ENCODE measurements around the gene NFE2L2.

NFE2L2 gene

GRCh38 chr2:177246000-177246399 lies 18.5 kb downstream of the NFE2L2 start:
- peak; percentile 40 to 77 for DNase-seq (ENCODE audit: low spot score in 2 of 2)
- in situ Hi-C loops (cut with MboI; ENCODE audit: low sequenced_read_pairs): no loop called here
- Histone ChIP-seq H3K36me3 (replicated peaks) (no peaks in the 10 kb centered on the region), H3K4me1 (peaks cover 50% of the 10 kb centered on the region), H3K27me3 (ENCODE audit: low read depth) (no peaks in the 10 kb centered on the region), H3K4me3 (no peak overlapping the region), H3K9me3 (no peaks in the 10 kb centered on the region)

GRCh38 chr2:177245010-177245422 lies 19.5 kb downstream of the NFE2L2 start:
- Histone ChIP-seq H3K36me3 (replicated peaks) (no peaks in the 10 kb centered on the region), H3K4me3 (no peak overlapping the region), H3K4me1 (peaks cover 57% of the 10 kb centered on the region), H3K27me3 (ENCODE audit: low read depth) (no peaks in the 10 kb centered on the region), H3K9me3 (no peaks in the 10 kb centered on the region)
- peak; percentile 62 to 76 for DNase-seq (ENCODE audit: low spot score in 2 of 2)
- in situ Hi-C loops (cut with MboI; ENCODE audit: low sequenced_read_pairs): no loop called here

GRCh38 chr2:177244244-177244771 lies 20.2 kb downstream of the NFE2L2 start:
- no peaks in the 10 kb centered on the region for H3K9me3 ChIP-seq
- H3K4me1 ChIP-seq: peaks cover 57% of the 10 kb centered on the region
- H3K4me3 ChIP-seq: no peak overlapping the region
- no peaks in the 10 kb centered on the region for H3K36me3 ChIP-seq (replicated peaks)
- H3K27me3 ChIP-seq (ENCODE audit: low read depth): no peaks in the 10 kb centered on the region
- no peak for DNase-seq (ENCODE audit: low spot score in 2 of 2)
- in situ Hi-C loops (cut with MboI; ENCODE audit: low sequenced_read_pairs): no loop called here

- peaks cover 57% of the 10 kb centered on the region for H3K4me1 ChIP-seq
- no peaks in the 10 kb centered on the region for H3K9me3 ChIP-seq
- in situ Hi-C loops (cut with MboI; ENCODE audit: low sequenced_read_pairs): no loop called here
- DNase-seq (ENCODE audit: low spot score in 2 of 2): no peak
- H3K4me3 ChIP-seq: no peak overlapping the region
- H3K36me3 ChIP-seq (replicated peaks): no peaks in the 10 kb centered on the region
- H3K27me3 ChIP-seq (ENCODE audit: low read depth): no peaks in the 10 kb centered on the region
These were observed 21.1 kb downstream of the NFE2L2 start for GRCh38 chr2:177243476-177243875.

- H3K27me3 ChIP-seq (ENCODE audit: low read depth): no peaks in the 10 kb centered on the region
- in situ Hi-C loops (cut with MboI; ENCODE audit: low sequenced_read_pairs): no loop called here
- no peak for DNase-seq (ENCODE audit: low spot score in 2 of 2)
- no peak overlapping the region for H3K4me3 ChIP-seq
- no peaks in the 10 kb centered on the region for H3K9me3 ChIP-seq
- H3K36me3 ChIP-seq (replicated peaks): no peaks in the 10 kb centered on the region
- peaks cover 57% of the 10 kb centered on the region for H3K4me1 ChIP-seq
These were observed 21.5 kb downstream of the NFE2L2 start for GRCh38 chr2:177243073-177243472.

- H3K4me3 ChIP-seq: no peak overlapping the region
- no peaks in the 10 kb centered on the region for H3K9me3 ChIP-seq
- peaks cover 57% of the 10 kb centered on the region for H3K4me1 ChIP-seq
- in situ Hi-C loops (cut with MboI; ENCODE audit: low sequenced_read_pairs): no loop called here
- H3K36me3 ChIP-seq (replicated peaks): no peaks in the 10 kb centered on the region
- peak in 1 of 2 experiments; percentile 55 for DNase-seq (ENCODE audit: low spot score in 2 of 2)
- no peaks in the 10 kb centered on the region for H3K27me3 ChIP-seq (ENCODE audit: low read depth)
These were observed 22.2 kb downstream of the NFE2L2 start for GRCh38 chr2:177242121-177242987.

GRCh38 chr2:177241711-177242120 lies 22.8 kb downstream of the NFE2L2 start:
- DNase-seq (ENCODE audit: low spot score in 2 of 2): no peak
- peaks cover 55% of the 10 kb centered on the region for H3K4me1 ChIP-seq

GRCh38 chr2:177239932-177240630 lies 24.4 kb downstream of the NFE2L2 start:
- Histone ChIP-seq H3K4me1 (peaks cover 41% of the 10 kb centered on the region), H3K36me3 (replicated peaks) (no peaks in the 10 kb centered on the region; the same call in 1 of the 2 replicates), H3K4me3 (no peak overlapping the region), H3K9me3 (no peaks in the 10 kb centered on the region), H3K27me3 (ENCODE audit: low read depth) (no peaks in the 10 kb centered on the region)
- no peak for DNase-seq (ENCODE audit: low spot score in 2 of 2)
- in situ Hi-C loops (cut with MboI; ENCODE audit: low sequenced_read_pairs): no loop called here

More at GRCh38 chr2:177241711-177242120, 22.8 kb downstream of the NFE2L2 start:
- H3K4me3 ChIP-seq: no peak overlapping the region
- H3K27me3 ChIP-seq (ENCODE audit: low read depth): no peaks in the 10 kb centered on the region
- H3K9me3 ChIP-seq: no peaks in the 10 kb centered on the region
- in situ Hi-C loops (cut with MboI; ENCODE audit: low sequenced_read_pairs): no loop called here
- H3K36me3 ChIP-seq (replicated peaks): no peaks in the 10 kb centered on the region

- H3K36me3 ChIP-seq (replicated peaks): peaks cover 4% of the 10 kb centered on the region
- in situ Hi-C loops (cut with MboI; ENCODE audit: low sequenced_read_pairs): no loop called here
These were observed 25.5 kb downstream of the NFE2L2 start for GRCh38 chr2:177239053-177239452.

GRCh38 chr2:177237932-177238331 lies 26.6 kb downstream of the NFE2L2 start:
- Histone ChIP-seq H3K36me3 (replicated peaks) (peaks cover 15% of the 10 kb centered on the region), H3K4me1 (peaks cover 25% of the 10 kb centered on the region), H3K9me3 (no peaks in the 10 kb centered on the region), H3K4me3 (no peak overlapping the region), H3K27me3 (ENCODE audit: low read depth) (no peaks in the 10 kb centered on the region)
- DNase-seq (ENCODE audit: low spot score in 2 of 2): no peak
- in situ Hi-C loops (cut with MboI; ENCODE audit: low sequenced_read_pairs): no loop called here

More at GRCh38 chr2:177239053-177239452, 25.5 kb downstream of the NFE2L2 start:
- peaks cover 33% of the 10 kb centered on the region for H3K4me1 ChIP-seq
- no peaks in the 10 kb centered on the region for H3K9me3 ChIP-seq
- H3K4me3 ChIP-seq: no peak overlapping the region
- DNase-seq (ENCODE audit: low spot score in 2 of 2): no peak
- no peaks in the 10 kb centered on the region for H3K27me3 ChIP-seq (ENCODE audit: low read depth)

- no peak for DNase-seq (ENCODE audit: low spot score in 2 of 2)
- Histone ChIP-seq H3K9me3 (no peaks in the 10 kb centered on the region), H3K4me3 (no peak overlapping the region), H3K4me1 (peaks cover 7% of the 10 kb centered on the region; the same call in 1 of the 2 replicates), H3K27me3 (ENCODE audit: low read depth) (no peaks in the 10 kb centered on the region), H3K36me3 (replicated peaks) (peaks cover 33% of the 10 kb centered on the region)
- in situ Hi-C loops (cut with MboI; ENCODE audit: low sequenced_read_pairs): no loop called here
These were observed 28.6 kb downstream of the NFE2L2 start for GRCh38 chr2:177235855-177236437.

GRCh38 chr2:177234267-177234666 lies 30.3 kb downstream of the NFE2L2 start:
- peaks cover 47% of the 10 kb centered on the region for H3K36me3 ChIP-seq (replicated peaks)
- in situ Hi-C loops (cut with MboI; ENCODE audit: low sequenced_read_pairs): no loop called here
- DNase-seq (ENCODE audit: low spot score in 2 of 2): no peak
- no peaks in the 10 kb centered on the region for H3K9me3 ChIP-seq
- no peaks in the 10 kb centered on the region for H3K4me1 ChIP-seq
- no peak overlapping the region for H3K4me3 ChIP-seq
- H3K27me3 ChIP-seq (ENCODE audit: low read depth): no peaks in the 10 kb centered on the region

GRCh38 chr2:177232098-177232704 lies 32.3 kb downstream of the NFE2L2 start:
- H3K27me3 ChIP-seq (ENCODE audit: low read depth): no peaks in the 10 kb centered on the region
- no peaks in the 10 kb centered on the region for H3K9me3 ChIP-seq
- H3K4me3 ChIP-seq: no peak overlapping the region
- H3K36me3 ChIP-seq (replicated peaks): peaks cover 54% of the 10 kb centered on the region
- 0 out of 2 replicates have a peak, but pooled peaks cover under 1% of the 10 kb centered on the region for H3K4me1 ChIP-seq
- in situ Hi-C loops (cut with MboI; ENCODE audit: low sequenced_read_pairs): no loop called here
- DNase-seq (ENCODE audit: low spot score in 2 of 2): no peak

Measured in HAP-1 (cell line).